ENCODE data around the gene KRTAP2-2.
A peak's percentile ranks its signal among the peaks of the same experiment; 100 is the strongest.

KRTAP2-2 gene

GRCh38 chr17:41029633-41030245 lies 25.3 kb downstream of the KRTAP2-2 start, which contains the start of gene KRTAP1-4:
TSS of gene KRTAP1-4 (minus strand) at chr17:41030195. CDS start at chr17:41030078, 117 bp downstream.
- no peak for DNase-seq (ENCODE audit: low read depth in 1 of 2, low spot score in 1 of 2)
- TF ChIP-seq JUND (IDR thresholded peaks at IDR 0.05; ENCODE audit: low read depth): no peak

GRCh38 chr17:41026715-41027471 lies 28.1 kb downstream of the KRTAP2-2 start, which contains the start of gene KRTAP1-5:
TSS of gene KRTAP1-5 (minus strand) at chr17:41027208. CDS start at chr17:41027155, 53 bp downstream.
- DNase-seq (ENCODE audit: low read depth in 1 of 2, low spot score in 1 of 2): peak in 1 of 2 experiments; percentile 27
- in situ Hi-C loops (cut with HindIII; ENCODE audit: low pct_unique_long_range_greater_than_20kb, low sequenced_read_pairs): no loop called here
- no peak for TF ChIP-seq JUND (IDR thresholded peaks at IDR 0.05; ENCODE audit: low read depth)

More at GRCh38 chr17:41029633-41030245, 25.3 kb downstream of the KRTAP2-2 start, which contains the start of gene KRTAP1-4:
- in situ Hi-C loops (cut with HindIII; ENCODE audit: low pct_unique_long_range_greater_than_20kb, low sequenced_read_pairs): no loop called here

- in situ Hi-C loops (cut with HindIII; ENCODE audit: low pct_unique_long_range_greater_than_20kb, low sequenced_read_pairs): no loop called here
- no peak for DNase-seq (ENCODE audit: low read depth in 1 of 2, low spot score in 1 of 2)
- no peak for TF ChIP-seq JUND (IDR thresholded peaks at IDR 0.05; ENCODE audit: low read depth)
These were observed 30.3 kb downstream of the KRTAP2-2 start for GRCh38 chr17:41024697-41025096.

GRCh38 chr17:41020336-41020735 lies 34.7 kb downstream of the KRTAP2-2 start:
- no peak for TF ChIP-seq JUND (IDR thresholded peaks at IDR 0.05; ENCODE audit: low read depth)
- in situ Hi-C loops (cut with HindIII; ENCODE audit: low pct_unique_long_range_greater_than_20kb, low sequenced_read_pairs): no loop called here
- DNase-seq (ENCODE audit: low read depth in 1 of 2, low spot score in 1 of 2): peak in 1 of 2 experiments; percentile 68

DNA sequence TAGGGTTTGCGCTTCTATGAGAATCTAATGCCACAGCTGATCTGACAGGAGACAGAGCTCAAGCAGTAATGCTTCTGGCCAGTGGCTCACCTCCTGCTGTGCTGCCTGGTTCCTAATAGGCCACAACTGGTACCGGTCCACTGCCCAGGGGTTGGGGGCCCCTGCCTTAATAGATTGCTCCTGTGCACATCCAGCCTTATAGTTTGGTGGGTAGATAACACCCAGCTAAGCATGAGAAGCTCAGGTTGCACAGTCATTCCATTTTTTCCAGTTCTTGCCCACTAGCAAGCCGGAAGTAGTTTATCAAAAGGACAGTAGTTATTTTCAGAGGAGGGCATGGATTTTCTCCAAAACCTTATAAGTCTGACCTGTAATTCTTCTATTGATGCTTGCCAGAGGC lies 35.6 kb downstream of the KRTAP2-2 start:
- no peak for DNase-seq (ENCODE audit: low read depth in 1 of 2, low spot score in 1 of 2)
- in situ Hi-C loops (cut with HindIII; ENCODE audit: low pct_unique_long_range_greater_than_20kb, low sequenced_read_pairs): no loop called here
- no peak for TF ChIP-seq JUND (IDR thresholded peaks at IDR 0.05; ENCODE audit: low read depth)

GRCh38 chr17:41018541-41018940 lies 36.5 kb downstream of the KRTAP2-2 start:
- in situ Hi-C loops (cut with HindIII; ENCODE audit: low pct_unique_long_range_greater_than_20kb, low sequenced_read_pairs): no loop called here
- DNase-seq (ENCODE audit: low read depth in 1 of 2, low spot score in 1 of 2): peak in 1 of 2 experiments; percentile 46
- TF ChIP-seq JUND (IDR thresholded peaks at IDR 0.05; ENCODE audit: low read depth): no peak

- in situ Hi-C loops (cut with HindIII; ENCODE audit: low pct_unique_long_range_greater_than_20kb, low sequenced_read_pairs): no loop called here
- DNase-seq (ENCODE audit: low read depth in 1 of 2, low spot score in 1 of 2): no peak
- TF ChIP-seq JUND (IDR thresholded peaks at IDR 0.05; ENCODE audit: low read depth): no peak
These were observed 38.3 kb downstream of the KRTAP2-2 start for GRCh38 chr17:41016578-41017215.

DNA sequence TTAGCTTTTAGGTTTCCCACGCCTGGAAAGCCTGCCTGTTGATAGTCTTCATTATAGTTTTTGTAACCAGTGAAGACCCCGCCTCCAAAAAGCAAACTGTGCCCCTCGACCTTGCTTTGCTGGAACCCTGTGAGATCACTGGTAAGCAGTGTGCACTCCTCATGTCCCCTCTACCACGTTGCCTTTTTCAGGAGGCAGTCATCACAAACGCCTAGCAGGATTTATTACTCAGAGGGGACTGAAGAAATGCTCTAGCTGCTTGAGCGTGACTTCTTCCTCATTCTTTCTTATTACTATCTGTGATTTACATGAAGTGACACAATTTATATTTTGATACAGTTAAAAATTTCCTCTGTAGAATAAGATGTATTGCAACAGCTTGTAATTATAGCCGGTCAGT lies 39.6 kb downstream of the KRTAP2-2 start:
- no peak for DNase-seq (ENCODE audit: low read depth in 1 of 2, low spot score in 1 of 2)
- in situ Hi-C loops (cut with HindIII; ENCODE audit: low pct_unique_long_range_greater_than_20kb, low sequenced_read_pairs): no loop called here
- no peak for TF ChIP-seq JUND (IDR thresholded peaks at IDR 0.05; ENCODE audit: low read depth)

GRCh38 chr17:41013606-41014005 lies 41.4 kb downstream of the KRTAP2-2 start:
- DNase-seq (ENCODE audit: low read depth in 1 of 2, low spot score in 1 of 2): no peak
- no peak for TF ChIP-seq JUND (IDR thresholded peaks at IDR 0.05; ENCODE audit: low read depth)
- in situ Hi-C loops (cut with HindIII; ENCODE audit: low pct_unique_long_range_greater_than_20kb, low sequenced_read_pairs): no loop called here

DNA sequence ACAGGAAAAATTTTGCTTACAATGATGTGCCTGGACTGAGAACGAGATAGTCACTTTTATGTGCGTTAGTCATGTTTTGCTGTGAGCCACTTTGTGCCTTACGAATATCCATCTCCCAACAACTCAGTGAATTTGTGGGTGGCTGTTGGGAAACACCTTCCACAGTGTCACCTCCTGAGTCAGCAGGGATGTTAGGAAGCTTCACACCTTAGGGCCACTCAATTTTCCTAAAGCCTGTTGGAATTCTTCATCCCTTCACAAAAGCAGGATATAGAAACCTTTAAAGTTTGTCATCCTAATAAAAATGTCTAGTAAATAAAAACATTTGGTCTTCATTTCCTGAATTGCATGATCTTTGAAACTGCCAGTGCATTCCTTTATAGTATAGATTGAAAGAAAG lies 41.8 kb downstream of the KRTAP2-2 start:
- TF ChIP-seq JUND (IDR thresholded peaks at IDR 0.05; ENCODE audit: low read depth): no peak
- no peak for DNase-seq (ENCODE audit: low read depth in 1 of 2, low spot score in 1 of 2)
- in situ Hi-C loops (cut with HindIII; ENCODE audit: low pct_unique_long_range_greater_than_20kb, low sequenced_read_pairs): no loop called here

GRCh38 chr17:41012326-41013120 lies 42.5 kb downstream of the KRTAP2-2 start:
- DNase-seq (ENCODE audit: low read depth in 1 of 2, low spot score in 1 of 2): no peak
- in situ Hi-C loops (cut with HindIII; ENCODE audit: low pct_unique_long_range_greater_than_20kb, low sequenced_read_pairs): no loop called here

GRCh38 chr17:41010441-41010840 lies 44.6 kb downstream of the KRTAP2-2 start:
- no peak for TF ChIP-seq JUND (IDR thresholded peaks at IDR 0.05; ENCODE audit: low read depth)

More at GRCh38 chr17:41012326-41013120, 42.5 kb downstream of the KRTAP2-2 start:
- no peak for TF ChIP-seq JUND (IDR thresholded peaks at IDR 0.05; ENCODE audit: low read depth)

More at GRCh38 chr17:41010441-41010840, 44.6 kb downstream of the KRTAP2-2 start:
- in situ Hi-C loops (cut with HindIII; ENCODE audit: low pct_unique_long_range_greater_than_20kb, low sequenced_read_pairs): no loop called here
- DNase-seq (ENCODE audit: low read depth in 1 of 2, low spot score in 1 of 2): no peak

All from T47D (cell line).